IPS-11a (cell line): ENCODE results near the gene TRPM2.

ENCODE experiments used
- H3K4me3 ChIP-seq: one replicate; pipeline ENCODE4 v1.5.1; 2013; ENCODE audit warnings: low read depth, low read length, control low read depth

Gene TRPM2

GRCh38 chr21:44353191-44353970 lies at the start of gene TRPM2:
Gene TRPM2 (plus strand): TSS chr21:44353621. CDS start chr21:44353701, 80 bp downstream.
- H3K4me3 ChIP-seq: no peak within 1 kb of the TSS

DNA sequence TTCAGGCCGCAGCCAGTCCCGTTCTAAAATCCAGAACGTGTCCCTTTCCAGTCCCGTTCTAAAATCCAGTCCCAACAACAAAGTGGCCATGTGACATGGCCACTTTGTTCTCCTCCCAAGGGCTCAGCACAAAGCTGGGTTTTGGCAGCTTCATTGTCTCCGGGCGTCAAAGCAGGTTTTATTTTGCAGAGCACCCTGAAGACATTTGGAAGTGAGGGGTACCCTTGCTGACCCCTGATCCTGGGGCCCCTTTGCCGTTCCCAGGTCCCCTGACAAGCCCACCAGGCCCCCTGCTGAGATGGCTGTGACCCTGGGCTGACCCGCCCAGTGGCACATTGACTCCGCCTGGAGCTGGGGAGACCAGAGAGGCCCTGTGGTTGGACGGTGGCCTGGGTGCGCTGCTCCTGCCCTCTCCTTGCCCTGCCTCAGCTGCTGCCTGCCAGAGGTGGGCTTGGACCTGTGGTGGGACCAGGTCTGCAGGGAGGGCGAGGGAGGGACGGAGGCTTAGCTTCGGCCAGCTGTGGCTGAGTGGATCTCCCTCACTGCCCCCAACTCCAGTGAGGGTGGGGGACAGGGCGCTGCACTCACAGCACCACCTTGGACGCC lies 49.3 kb upstream of the TRPM2 start:
- no peak overlapping the region for H3K4me3 ChIP-seq

- H3K4me3 ChIP-seq: no peak overlapping the region
Measured at GRCh38 chr21:44304877-44305293, 48.5 kb upstream of the TRPM2 start.

DNA sequence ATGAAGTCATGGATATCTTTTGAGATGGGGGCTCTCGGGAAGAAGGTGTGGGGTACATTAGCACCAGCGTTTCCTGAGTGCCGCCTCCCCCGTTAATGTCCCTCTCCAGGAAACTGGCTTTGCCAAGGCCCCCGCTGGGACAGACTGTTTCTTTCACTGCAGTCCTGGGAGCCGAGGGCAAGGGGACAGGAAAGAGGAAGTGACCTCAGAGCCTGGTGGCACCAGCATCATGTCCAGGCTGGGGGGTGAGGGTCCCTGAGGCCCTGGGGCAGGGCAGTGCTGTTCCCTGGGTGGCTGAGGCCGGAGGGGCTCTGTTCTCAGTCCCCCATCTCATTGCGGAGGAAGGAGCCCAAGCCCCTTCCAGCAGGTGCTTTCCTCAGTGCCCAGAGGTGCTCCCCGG lies 47.7 kb upstream of the TRPM2 start:
- no peak overlapping the region for H3K4me3 ChIP-seq

DNA sequence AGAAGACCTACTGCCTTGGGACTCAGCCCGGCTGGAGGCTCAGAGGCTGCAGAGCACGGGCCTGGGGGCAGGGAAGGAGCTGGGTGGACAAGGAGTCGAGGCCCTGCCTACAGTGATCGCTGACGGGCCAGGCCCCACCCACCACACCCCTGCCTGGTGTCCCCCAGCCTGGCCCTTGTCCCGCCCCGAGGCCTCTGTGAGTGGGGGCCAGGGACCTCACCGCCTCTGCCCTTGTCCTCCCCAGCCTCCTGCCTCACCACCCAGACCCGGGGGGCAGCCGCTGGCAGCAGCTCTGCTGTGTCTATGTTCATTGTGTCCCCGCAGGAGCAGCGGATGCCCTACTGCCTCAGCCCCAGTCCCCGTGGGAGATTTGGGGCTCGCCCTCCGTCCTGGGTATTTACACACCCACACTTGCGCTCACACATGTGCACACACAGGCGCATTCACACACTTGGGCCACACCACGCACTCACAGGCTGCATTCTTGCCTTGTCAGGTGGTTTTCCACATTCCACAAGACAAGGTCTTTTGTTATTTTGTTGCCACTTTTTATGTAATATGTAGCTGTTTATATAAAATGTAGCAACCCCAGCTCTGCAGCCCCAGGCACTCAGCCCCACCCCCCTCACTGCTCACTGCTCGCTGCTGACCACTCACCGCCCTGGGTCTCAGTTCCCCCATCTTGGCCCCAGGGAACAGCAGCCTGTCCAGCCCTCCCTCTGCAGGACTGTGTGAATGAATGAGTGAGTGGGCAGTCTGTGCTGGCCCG lies 46.3 kb upstream of the TRPM2 start:
- H3K4me3 ChIP-seq: no peak overlapping the region

- no peak overlapping the region for H3K4me3 ChIP-seq
Measured at GRCh38 chr21:44310628-44311507, 42.6 kb upstream of the TRPM2 start.

- no peak overlapping the region for H3K4me3 ChIP-seq
Measured at GRCh38 chr21:44312089-44312488, 41.3 kb upstream of the TRPM2 start.

- H3K4me3 ChIP-seq: no peak overlapping the region
Measured at GRCh38 chr21:44312716-44313115, 40.7 kb upstream of the TRPM2 start.

DNA sequence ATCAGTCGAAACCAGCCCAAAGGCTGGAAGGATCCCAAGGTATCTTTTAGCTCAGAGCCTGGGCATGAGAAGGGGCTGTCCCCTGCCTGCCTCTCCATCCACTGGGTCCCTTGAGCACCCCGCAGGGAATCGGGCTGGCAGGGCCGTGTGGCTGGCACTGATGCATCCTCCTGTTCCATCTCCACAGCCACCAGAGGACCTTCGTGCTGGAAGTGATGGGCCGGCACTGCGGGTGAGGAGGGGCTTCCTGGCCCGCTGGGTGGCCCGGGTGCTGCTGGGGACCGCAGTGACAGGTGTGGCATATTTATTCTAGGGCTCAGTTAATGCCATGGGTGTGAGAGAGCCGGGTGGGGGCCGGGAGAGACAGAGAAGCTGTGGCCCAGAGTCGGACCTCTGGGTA lies 40.0 kb upstream of the TRPM2 start:
- no peak overlapping the region for H3K4me3 ChIP-seq

- no peak overlapping the region for H3K4me3 ChIP-seq
Measured at GRCh38 chr21:44314128-44314527, 39.3 kb upstream of the TRPM2 start.

DNA sequence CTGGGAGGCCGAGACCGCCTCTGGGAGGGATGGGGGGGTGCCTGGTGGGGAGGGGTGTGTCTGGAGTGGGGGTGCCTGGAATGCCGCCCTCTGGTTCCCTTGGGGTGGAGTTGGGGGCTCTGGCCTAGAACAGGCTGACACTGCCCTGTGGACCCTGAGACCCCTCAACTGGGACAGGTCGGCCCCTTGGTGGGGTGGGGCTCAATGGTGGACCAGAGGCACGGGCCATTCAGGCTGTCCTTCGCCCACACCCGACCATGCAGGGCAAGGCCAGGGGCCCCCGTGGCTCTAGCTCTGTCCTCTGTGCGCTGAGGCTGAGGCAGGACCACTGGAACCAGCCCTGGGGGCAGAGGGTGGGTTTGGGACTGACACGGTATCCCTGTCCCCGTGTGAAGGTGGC lies 38.9 kb upstream of the TRPM2 start:
- H3K4me3 ChIP-seq: no peak overlapping the region

- no peak overlapping the region for H3K4me3 ChIP-seq
Measured at GRCh38 chr21:44315691-44316203, 37.7 kb upstream of the TRPM2 start.

- no peak overlapping the region for H3K4me3 ChIP-seq
Measured at GRCh38 chr21:44316277-44316900, 37.0 kb upstream of the TRPM2 start.

GRCh38 chr21:44317241-44317782 lies 36.1 kb upstream of the TRPM2 start:
- no peak overlapping the region for H3K4me3 ChIP-seq

DNA sequence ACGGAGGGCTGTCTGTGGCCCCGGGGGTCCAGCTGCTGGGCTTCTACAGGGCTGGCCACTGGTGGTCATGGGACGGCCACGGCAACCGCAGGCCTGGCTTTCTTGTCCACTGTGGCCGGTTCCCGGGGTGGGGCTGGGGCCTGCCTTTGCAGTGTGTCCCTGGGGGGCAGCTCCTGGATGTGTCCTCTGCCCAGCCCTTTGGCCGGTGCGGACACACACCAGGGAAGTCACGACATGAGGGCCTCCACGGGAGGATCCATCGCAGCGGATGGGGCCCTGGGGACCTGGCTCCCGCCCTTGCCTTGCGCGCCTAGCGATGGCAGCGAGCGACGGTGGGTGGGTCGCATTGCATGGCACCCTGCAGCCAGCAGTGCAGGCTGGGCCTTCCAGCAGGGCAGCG lies 35.5 kb upstream of the TRPM2 start:
- H3K4me3 ChIP-seq: no peak overlapping the region

DNA sequence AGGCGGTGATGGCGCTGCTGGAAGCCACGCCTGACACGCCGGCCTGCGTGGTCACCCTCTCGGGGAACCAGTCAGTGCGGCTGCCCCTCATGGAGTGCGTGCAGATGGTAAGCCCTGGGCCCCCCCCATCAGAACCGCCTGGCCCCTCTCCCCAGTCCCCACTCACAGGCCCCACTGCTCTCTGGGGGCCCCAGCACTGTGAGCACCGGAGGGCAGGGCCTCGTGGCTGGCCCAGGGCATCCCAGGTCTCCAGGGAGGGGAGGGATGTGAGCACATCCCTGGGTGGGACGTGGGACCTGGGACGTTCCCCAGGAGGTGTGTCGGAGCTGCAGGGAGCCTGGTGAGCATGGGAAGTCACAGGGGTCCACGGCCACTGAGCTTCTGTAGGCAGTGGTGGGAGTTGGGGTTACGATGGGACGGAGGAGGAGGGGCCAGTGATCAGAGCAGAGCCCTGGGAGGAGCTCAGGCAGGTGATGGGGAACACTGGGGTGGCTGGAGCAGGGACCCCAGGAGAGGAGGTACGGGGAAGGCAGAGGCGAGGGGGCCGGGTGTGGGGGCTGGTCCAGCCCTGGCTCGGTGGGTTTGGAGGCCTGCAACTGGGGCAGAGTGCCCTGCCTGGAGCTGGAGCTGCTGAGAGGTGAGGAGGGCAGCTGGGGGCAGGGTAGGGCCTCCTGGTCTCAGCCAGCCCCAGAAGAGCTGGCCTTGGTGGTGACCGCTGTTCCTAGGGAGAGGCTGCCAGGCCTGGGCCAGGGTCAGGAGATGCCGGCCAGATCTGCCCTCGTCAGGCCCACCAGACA lies 34.7 kb upstream of the TRPM2 start:
- no peak overlapping the region for H3K4me3 ChIP-seq

DNA sequence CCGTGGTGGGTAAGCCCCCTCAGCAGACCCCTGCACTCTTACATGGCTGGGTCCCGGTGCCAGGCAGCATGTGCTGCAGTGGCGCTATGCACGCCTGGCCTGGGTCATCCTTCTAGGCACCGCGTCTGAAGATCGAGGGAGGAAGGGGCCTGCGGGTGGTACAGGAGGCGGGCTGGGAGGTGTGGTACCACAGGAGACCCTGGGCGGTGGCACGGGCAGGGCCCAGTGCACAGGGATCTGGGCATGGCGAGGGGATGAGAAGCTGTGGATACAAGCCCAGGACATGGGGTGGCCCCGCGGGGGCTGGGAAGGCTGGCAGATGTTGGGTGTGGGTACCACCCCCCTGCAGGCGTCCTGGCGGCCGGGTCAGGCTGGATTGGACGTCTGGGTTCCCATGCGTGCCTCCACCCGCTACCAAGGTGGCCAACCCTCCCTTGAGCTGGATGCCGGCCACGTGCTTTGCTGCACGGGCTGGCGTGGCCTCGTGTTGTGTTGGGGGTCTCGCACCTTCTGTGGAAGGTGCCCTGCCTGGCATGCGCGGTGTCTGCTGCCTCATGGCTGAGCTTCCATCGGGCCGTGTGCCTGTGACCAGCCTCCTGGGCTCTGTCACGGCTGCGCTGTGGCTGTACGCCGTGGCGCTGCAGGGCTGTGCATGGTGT lies 33.9 kb upstream of the TRPM2 start:
- no peak overlapping the region for H3K4me3 ChIP-seq

GRCh38 chr21:44320847-44321246 lies 32.6 kb upstream of the TRPM2 start:
- no peak overlapping the region for H3K4me3 ChIP-seq
